CD4-positive, alpha-beta T cell treated with Interleukin-17A for 1 hour (primary cell): ENCODE data around the gene MIGA2.
"Not testable (repeated sequence)": the region's sequence is repeated elsewhere in the genome, so short reads cannot be mapped to it uniquely, and the experiment has no call there.

Source experiments
- DNase-seq: peaks from one replicate; pipeline ENCODE4 v3.0.0-alpha.2; 2020

The MIGA2 gene

DNA sequence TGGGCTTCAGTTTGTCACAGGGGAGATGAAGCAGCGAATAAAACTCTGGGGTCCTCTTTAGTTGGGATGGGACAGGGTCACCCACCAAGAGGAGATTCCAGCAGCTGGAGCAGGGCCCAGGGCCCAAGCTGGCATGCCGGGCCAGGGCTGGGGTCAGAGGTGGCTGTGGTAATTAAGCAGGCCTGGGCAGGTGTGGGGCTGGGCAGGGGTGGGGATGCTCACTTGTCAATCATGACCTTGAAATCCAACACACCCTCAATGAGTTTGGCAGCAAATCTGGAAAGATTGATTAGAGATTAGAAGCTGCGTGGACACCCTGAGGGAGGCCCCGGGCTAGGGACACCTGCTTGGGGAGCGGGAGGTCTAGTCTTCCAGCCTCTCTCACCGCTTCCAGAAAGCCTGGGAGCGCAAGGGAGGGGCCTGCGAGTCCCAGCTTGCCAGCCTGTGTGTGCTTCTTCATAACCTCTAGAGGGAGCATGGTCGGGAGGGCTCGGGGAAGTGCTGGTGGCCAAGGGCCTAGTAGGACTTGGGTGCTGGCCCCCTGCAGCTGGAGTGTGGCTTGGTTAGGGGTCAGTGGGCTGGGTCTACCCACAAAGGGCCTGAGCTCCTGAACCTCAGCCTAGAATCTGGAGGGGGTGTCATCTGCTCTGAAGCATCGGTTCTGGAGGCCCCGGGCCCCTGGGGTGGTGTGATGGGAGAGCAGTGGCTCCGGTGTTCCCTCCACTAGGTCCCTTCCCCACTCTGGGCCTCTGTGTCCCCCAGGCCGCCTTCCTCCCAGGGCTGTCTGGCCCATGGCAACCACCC is 66.6 kb downstream of the MIGA2 start:
- peak; percentile 9 for DNase-seq

DNA sequence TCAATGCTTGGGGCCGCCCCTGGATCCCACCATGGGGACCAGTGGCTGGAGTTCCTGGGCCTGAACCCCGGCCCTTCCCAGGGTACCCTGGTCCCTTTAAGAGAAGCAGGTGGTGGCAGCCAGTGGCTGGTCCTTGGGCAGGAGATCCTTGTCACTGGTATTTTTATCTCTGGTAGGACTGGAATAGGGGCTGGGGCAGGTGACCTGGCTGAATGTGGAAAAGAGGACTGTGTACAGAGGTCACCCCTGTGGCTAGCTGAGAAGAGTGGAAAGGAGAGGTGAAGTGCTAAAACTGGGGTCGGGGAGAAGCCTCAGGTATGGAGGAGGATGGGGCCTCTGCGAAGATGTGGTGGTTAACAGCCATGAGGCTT is 67.2 kb downstream of the MIGA2 start:
- no peak for DNase-seq

- DNase-seq = no peak
These were observed 67.6 kb downstream of the MIGA2 start for GRCh38 chr9:129104051-129104450.

DNA sequence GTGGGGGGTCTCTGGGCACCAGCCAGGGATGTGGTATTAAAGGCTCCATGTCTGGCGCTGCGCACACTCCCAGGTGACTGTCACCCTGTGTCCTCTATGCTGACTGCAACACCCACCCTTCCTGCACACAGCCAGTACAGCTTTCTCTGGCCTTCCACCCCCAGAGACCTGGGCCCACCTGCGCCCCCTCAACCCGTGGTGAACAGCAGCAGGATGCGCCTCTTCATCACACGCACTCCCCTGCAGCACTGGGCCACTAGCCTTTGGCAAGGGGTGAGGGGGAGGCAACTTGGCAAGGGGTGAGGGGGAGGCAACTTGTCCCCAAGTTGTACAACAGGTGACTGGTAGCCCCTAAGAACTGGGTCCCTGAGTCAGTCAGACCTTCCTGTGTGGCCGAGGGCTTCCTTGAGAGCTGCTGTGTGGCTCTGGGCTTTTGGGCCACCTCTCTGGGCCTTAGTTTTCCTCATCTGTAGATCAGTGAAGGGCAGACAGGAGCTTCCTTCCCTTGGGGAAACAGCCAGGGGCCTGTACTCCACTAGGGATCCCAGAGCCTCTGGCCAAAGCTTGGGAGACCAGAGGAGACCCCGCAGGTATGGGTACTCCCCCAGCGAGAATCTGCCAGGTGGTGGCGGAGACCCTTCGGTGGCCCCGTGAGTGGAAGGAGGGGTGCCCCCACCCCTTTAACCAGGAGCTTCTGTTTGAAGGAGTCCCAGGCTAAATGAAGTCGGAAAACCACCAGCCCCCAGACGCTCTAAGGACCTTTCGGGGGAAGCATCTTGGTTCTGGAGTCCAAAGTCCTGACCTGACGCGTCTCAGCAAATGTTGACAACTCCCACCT is 69.7 kb downstream of the MIGA2 start:
- DNase-seq = no peak

DNA sequence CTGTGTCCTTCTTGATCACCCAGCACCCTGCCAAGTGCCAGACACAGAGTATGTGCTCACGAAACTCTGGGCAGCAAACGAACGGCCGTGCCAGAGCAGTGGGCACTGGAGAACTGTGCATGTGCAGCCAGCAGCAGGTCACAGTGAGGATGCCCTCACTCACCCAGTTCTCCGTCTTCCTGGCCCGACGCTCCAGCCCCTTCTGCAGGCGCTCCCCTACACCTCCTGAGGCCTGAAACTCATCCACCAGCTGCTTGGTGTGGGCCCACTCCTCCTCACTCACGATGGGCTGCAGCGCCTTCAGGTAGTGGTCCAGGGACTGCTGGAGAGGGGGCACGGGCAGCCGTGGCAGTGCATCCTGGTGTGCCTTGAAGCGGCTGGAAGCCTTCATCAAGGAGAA is 71.2 kb downstream of the MIGA2 start:
- no peak for DNase-seq

- no peak for DNase-seq
These were observed 71.8 kb downstream of the MIGA2 start for GRCh38 chr9:129108083-129108804.

GRCh38 chr9:129108805-129109536 is 72.5 kb downstream of the MIGA2 start:
- no peak for DNase-seq

- peak; percentile 18 for DNase-seq
These were observed 73.1 kb downstream of the MIGA2 start for GRCh38 chr9:129109537-129109903.

- DNase-seq = no peak
These were observed 73.7 kb downstream of the MIGA2 start for GRCh38 chr9:129109952-129110739.

DNA sequence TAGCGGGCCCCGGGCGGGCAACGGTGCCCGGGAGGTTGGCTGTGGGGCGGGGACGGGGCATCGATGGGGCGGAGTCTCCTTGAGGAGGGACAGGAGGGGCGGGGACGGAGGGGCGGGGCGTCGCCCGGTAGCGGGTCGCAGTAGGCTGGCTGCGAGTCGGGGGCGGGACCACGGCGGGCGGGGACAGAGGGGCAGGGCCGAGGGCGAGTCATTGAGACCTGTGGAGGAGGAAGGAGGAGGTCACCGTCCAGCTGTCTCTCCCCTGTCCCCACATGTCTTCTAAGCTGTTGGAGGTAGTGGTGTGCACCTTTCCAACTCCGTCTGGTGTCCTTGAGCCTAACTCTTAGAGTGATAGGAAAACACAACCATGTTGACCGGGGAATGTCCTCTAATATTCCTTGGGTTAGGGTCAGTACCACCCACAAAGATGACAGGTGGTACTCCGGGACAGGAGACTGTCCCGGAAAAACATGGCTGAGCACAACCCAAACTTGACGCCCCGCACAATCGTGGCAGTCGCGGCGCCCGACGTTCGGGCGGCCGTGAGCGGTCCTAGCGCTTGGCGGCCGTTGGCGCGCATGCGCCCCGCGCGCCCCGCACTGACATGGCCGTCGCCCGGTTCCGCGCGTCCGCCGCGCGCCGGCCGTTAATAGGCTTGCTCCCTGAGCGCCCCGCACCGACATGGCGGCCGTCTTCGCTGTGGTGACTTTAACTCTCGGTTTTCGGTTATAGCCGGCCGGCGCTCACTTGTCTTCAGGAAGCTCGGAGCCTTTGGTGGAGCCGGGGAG is 74.5 kb downstream of the MIGA2 start, which contains the start of the genes CRAT and PTPA:
CRAT (minus strand) TSS at position 54 of the 788 bp plus-strand sequence. CDS start 284 bp downstream, outside the sequence.
PTPA (plus strand) TSS at position 676 of the 788 bp plus-strand sequence. CDS start 186 bp downstream, outside the sequence.
- peak; percentile 96 for DNase-seq

GRCh38 chr9:129111528-129112151 is 75.2 kb downstream of the MIGA2 start:
- DNase-seq = peak; percentile 21

DNA sequence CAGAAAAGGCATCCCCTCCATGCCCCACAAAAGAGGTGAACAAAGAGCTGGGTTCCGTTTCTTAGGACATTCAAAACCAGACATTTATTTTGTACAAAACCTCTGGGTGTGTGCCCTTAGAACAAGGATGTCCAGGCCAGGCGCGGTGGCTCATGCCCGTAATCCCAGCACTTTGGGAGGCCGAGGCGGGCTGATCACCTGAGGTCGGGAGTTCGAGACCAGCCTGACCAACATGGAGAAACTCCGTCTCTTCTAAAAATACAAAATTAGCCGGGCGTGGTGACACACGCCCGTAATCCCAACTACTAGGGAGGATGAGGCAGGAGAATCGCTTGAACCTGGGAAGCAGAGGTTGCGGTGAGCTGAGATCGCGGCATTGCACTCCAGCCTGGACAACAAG is 76.1 kb downstream of the MIGA2 start:
- not testable (repeated sequence) for DNase-seq

DNA sequence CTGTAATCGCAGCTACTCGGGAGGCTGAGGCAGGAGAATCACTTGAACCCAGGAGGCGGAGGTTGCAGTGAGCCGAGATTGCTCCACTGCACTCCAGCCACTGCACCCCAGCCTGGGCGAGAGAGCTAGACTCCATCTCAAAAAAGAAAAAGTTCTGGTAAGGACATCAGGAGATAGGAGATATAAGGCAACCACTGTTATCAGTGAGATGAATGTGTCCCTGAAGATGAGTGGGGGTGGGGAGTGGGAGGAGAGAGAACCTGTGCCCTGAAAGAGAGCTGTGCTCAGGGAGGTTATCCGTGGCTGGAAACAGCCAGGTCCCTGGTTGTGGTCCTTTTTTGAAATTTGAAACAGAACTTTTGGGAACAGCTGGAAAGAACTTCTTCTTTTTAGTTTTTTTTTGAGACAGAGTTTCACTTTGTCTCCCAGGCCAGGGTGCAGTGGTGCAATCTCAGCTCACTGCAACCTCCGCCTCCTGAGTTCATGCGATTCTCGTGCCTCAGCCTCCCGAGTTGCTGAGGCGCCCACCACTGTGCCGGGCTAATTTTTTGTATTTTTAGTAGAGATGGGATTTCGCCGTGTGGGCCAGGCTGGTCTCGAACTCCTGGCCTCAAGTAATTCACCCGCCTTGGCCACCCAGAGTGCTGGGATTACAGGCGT is 77.3 kb downstream of the MIGA2 start:
- DNase-seq = no peak

DNA sequence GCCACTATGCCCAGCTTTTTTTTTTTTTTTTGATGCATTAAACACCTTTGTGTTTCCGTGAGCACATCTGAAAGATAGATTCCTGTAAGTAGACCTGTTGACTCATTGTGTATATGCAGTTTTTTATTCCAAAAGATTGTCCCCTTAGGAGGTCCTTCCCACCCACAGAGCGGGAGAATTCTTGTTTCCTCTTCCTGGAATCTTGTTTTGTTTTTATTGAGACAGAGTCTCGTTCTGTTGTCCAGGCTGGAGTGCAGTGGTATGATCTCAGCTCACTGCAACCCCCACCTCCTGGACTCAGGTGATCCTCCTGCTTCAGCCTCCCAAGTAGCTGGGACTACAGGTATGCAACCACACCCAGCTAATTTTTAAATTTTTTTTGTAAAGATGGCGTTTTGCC is 82.4 kb downstream of the MIGA2 start:
- DNase-seq = no peak

DNA sequence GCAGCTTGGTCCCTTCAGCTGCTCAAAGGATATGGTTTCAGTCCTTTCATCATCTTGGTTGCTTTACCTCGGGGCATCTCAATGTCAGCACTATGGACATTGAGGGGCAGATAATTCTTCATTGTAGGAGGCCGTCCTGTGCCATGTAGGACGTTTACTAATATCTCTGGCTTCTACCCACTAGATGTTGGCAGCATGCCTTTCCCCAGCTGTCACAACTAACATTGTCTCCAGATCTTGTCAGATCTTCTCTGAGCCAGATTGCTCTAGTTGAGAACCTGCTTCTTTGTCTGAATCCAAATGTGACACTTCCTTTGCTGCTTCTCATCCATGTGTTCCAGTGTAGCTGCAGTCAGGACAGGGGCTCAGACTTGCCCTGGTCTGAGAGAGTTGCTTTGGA is 85.1 kb downstream of the MIGA2 start:
- DNase-seq = no peak
